Measurements from ENCODE around the gene UBA52. TPM values are rescaled to one million over a fixed set of nuclear protein-coding genes. Genes with fewer than 3 reads are reported as not detected.
A peak's percentile ranks its signal among the peaks of the same experiment; 100 is the strongest.

UBA52 gene
- total and polyA plus RNA-seq, 12 donors: 634 to 1,276 (median 727) TPM

- Histone ChIP-seq H3K27me3 (peaks cover 37 to 96% (median 93%) of the 10 kb centered on the region in 7 donors), H3K9me3 (no peaks in the 10 kb centered on the region), H3K4me3 (peak overlapping the region in 7 of 10 donors; percentile 3 to 54 (median 42)), H3K36me3 (no peaks in the 10 kb centered on the region), H3K4me1 (peaks cover 19 to 47% (median 36%) of the 10 kb centered on the region in 9 donors), H3K27ac (no peak overlapping the region)
- TF ChIP-seq, protein P1, sequence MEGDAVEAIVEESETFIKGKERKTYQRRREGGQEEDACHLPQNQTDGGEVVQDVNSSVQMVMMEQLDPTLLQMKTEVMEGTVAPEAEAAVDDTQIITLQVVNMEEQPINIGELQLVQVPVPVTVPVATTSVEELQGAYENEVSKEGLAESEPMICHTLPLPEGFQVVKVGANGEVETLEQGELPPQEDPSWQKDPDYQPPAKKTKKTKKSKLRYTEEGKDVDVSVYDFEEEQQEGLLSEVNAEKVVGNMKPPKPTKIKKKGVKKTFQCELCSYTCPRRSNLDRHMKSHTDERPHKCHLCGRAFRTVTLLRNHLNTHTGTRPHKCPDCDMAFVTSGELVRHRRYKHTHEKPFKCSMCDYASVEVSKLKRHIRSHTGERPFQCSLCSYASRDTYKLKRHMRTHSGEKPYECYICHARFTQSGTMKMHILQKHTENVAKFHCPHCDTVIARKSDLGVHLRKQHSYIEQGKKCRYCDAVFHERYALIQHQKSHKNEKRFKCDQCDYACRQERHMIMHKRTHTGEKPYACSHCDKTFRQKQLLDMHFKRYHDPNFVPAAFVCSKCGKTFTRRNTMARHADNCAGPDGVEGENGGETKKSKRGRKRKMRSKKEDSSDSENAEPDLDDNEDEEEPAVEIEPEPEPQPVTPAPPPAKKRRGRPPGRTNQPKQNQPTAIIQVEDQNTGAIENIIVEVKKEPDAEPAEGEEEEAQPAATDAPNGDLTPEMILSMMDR (IDR thresholded peaks at IDR 0.05): no peak
- 2% methylated on average over 58 to 62 of the region's 62 CpGs for WGBS, 2 donors
- intact Hi-C loops (cut with DNase I): no loop called here
- peak in 1 of 8 donors; percentile 36 for ATAC-seq
- no peak for DNase-seq
Measured at GRCh38 chr19:18611327-18612050, 39.8 kb downstream of the UBA52 start.

GRCh38 chr19:18612051-18612771 is 40.6 kb downstream of the UBA52 start:
- 1% methylated on average over 30 of the region's 30 CpGs for WGBS, 2 donors
- peaks cover 19 to 45% (median 35%) of the 10 kb centered on the region in 9 donors for H3K4me1 ChIP-seq
- peaks cover 34 to 99% (median 96%) of the 10 kb centered on the region in 7 donors for H3K27me3 ChIP-seq
- DNase-seq (no peak), ATAC-seq (no peak)
- TF ChIP-seq, protein P1 (IDR thresholded peaks at IDR 0.05): no peak
- intact Hi-C loops (cut with DNase I): no loop called here
- no peak overlapping the region for H3K27ac ChIP-seq
- no peaks in the 10 kb centered on the region for H3K36me3 ChIP-seq
- H3K9me3 ChIP-seq: no peaks in the 10 kb centered on the region
- peak overlapping the region; percentile 30 to 55 (median 48) for H3K4me3 ChIP-seq

- Histone ChIP-seq H3K27ac (no peak within 1 kb of the TSS), H3K4me3 (peak within 1 kb of the TSS; percentile 30 to 55 (median 48)), H3K4me1 (peaks cover 16 to 37% (median 28%) of the 10 kb centered on the region in 9 donors), H3K36me3 (no peaks in the 10 kb centered on the region), H3K27me3 (peaks cover 26 to 99% (median 91%) of the 10 kb centered on the region in 7 donors), H3K9me3 (no peaks in the 10 kb centered on the region)
- TF ChIP-seq, protein P1 (IDR thresholded peaks at IDR 0.05): no peak
- intact Hi-C loops (cut with DNase I): no loop called here
- 1 to 2% methylated on average over 68 to 70 of the region's 70 CpGs for WGBS, 2 donors
- peak in 2 of 8 donors; percentile 38 to 52 for ATAC-seq
- DNase-seq: no peak
Measured at GRCh38 chr19:18612772-18613588, 41.3 kb downstream of the UBA52 start, which contains the start of gene TMEM59L. Gene TMEM59L, plus strand, starts transcription at chr19:18612870. Its CDS starts 89 bp downstream, at chr19:18612959.

Measured in heart right ventricle (tissue), 16 donors.